Measurements from ENCODE around the gene PRUNE2.

Gene PRUNE2

GRCh38 chr9:76725011-76725546 lies 180.8 kb downstream of the PRUNE2 start:
- no peak overlapping the region for H3K9ac ChIP-seq (ENCODE audit: insufficient read length)
- no peak for TF ChIP-seq FOXP2 (optimal IDR thresholded peaks at IDR 0.05; ENCODE audit: control extremely low read depth, extremely low read length, insufficient read depth)
- no peak for TF ChIP-seq EZH2 (IDR thresholded peaks at IDR 0.05)
- no peak for TF ChIP-seq POLR2AphosphoS5 (IDR thresholded peaks at IDR 0.05; ENCODE audit: borderline replicate concordance, low read depth, low read length)
- DNase-seq (ENCODE audit: low read depth, low spot score): no peak
- H3K27ac ChIP-seq: no peak overlapping the region
- no peaks in the 10 kb centered on the region for H3K9me3 ChIP-seq (ENCODE audit: low read depth, low read length)
- no peak overlapping the region for H3K4me3 ChIP-seq
- H3K36me3 ChIP-seq (ENCODE audit: insufficient read depth, low read length): no peaks in the 10 kb centered on the region

GRCh38 chr9:76720245-76720644 lies 185.7 kb downstream of the PRUNE2 start:
- Histone ChIP-seq H3K9me3 (ENCODE audit: low read depth, low read length) (no peaks in the 10 kb centered on the region), H3K4me3 (no peak overlapping the region), H3K36me3 (ENCODE audit: insufficient read depth, low read length) (no peaks in the 10 kb centered on the region), H3K27ac (no peak overlapping the region), H3K9ac (ENCODE audit: insufficient read length) (no peak overlapping the region)
- DNase-seq (ENCODE audit: low read depth, low spot score): no peak
- TF ChIP-seq POLR2AphosphoS5 (IDR thresholded peaks at IDR 0.05; ENCODE audit: borderline replicate concordance, low read depth, low read length): no peak
- no peak for TF ChIP-seq FOXP2 (optimal IDR thresholded peaks at IDR 0.05; ENCODE audit: control extremely low read depth, extremely low read length, insufficient read depth)
- TF ChIP-seq EZH2 (IDR thresholded peaks at IDR 0.05): no peak

GRCh38 chr9:76718166-76718565 lies 187.7 kb downstream of the PRUNE2 start:
- Histone ChIP-seq H3K9ac (ENCODE audit: insufficient read length) (no peak overlapping the region), H3K36me3 (ENCODE audit: insufficient read depth, low read length) (no peaks in the 10 kb centered on the region), H3K27ac (no peak overlapping the region), H3K9me3 (ENCODE audit: low read depth, low read length) (no peaks in the 10 kb centered on the region), H3K4me3 (no peak overlapping the region)
- TF ChIP-seq EZH2 (IDR thresholded peaks at IDR 0.05): no peak
- TF ChIP-seq FOXP2 (optimal IDR thresholded peaks at IDR 0.05; ENCODE audit: control extremely low read depth, extremely low read length, insufficient read depth): no peak
- no peak for TF ChIP-seq POLR2AphosphoS5 (IDR thresholded peaks at IDR 0.05; ENCODE audit: borderline replicate concordance, low read depth, low read length)
- DNase-seq (ENCODE audit: low read depth, low spot score): no peak

GRCh38 chr9:76717613-76718012 lies 188.3 kb downstream of the PRUNE2 start:
- no peaks in the 10 kb centered on the region for H3K9me3 ChIP-seq (ENCODE audit: low read depth, low read length)
- no peak for DNase-seq (ENCODE audit: low read depth, low spot score)

GRCh38 chr9:76717176-76717575 lies 188.7 kb downstream of the PRUNE2 start:
- no peaks in the 10 kb centered on the region for H3K9me3 ChIP-seq (ENCODE audit: low read depth, low read length)
- TF ChIP-seq POLR2AphosphoS5 (IDR thresholded peaks at IDR 0.05; ENCODE audit: borderline replicate concordance, low read depth, low read length) (no peak), EZH2 (IDR thresholded peaks at IDR 0.05) (no peak), FOXP2 (optimal IDR thresholded peaks at IDR 0.05; ENCODE audit: control extremely low read depth, extremely low read length, insufficient read depth) (no peak)
- no peak overlapping the region for H3K9ac ChIP-seq (ENCODE audit: insufficient read length)
- no peak for DNase-seq (ENCODE audit: low read depth, low spot score)
- no peak overlapping the region for H3K27ac ChIP-seq
- H3K4me3 ChIP-seq: no peak overlapping the region
- no peaks in the 10 kb centered on the region for H3K36me3 ChIP-seq (ENCODE audit: insufficient read depth, low read length)

More at GRCh38 chr9:76717613-76718012, 188.3 kb downstream of the PRUNE2 start:
- TF ChIP-seq POLR2AphosphoS5 (IDR thresholded peaks at IDR 0.05; ENCODE audit: borderline replicate concordance, low read depth, low read length) (no peak), FOXP2 (optimal IDR thresholded peaks at IDR 0.05; ENCODE audit: control extremely low read depth, extremely low read length, insufficient read depth) (no peak), EZH2 (IDR thresholded peaks at IDR 0.05) (no peak)
- Histone ChIP-seq H3K27ac (no peak overlapping the region), H3K4me3 (no peak overlapping the region), H3K9ac (ENCODE audit: insufficient read length) (no peak overlapping the region), H3K36me3 (ENCODE audit: insufficient read depth, low read length) (no peaks in the 10 kb centered on the region)

GRCh38 chr9:76716085-76716672 lies 189.7 kb downstream of the PRUNE2 start:
- Histone ChIP-seq H3K4me3 (no peak overlapping the region), H3K9me3 (ENCODE audit: low read depth, low read length) (no peaks in the 10 kb centered on the region), H3K36me3 (ENCODE audit: insufficient read depth, low read length) (no peaks in the 10 kb centered on the region), H3K27ac (no peak overlapping the region), H3K9ac (ENCODE audit: insufficient read length) (no peak overlapping the region)
- TF ChIP-seq FOXP2 (optimal IDR thresholded peaks at IDR 0.05; ENCODE audit: control extremely low read depth, extremely low read length, insufficient read depth) (no peak), EZH2 (IDR thresholded peaks at IDR 0.05) (no peak), POLR2AphosphoS5 (IDR thresholded peaks at IDR 0.05; ENCODE audit: borderline replicate concordance, low read depth, low read length) (no peak)
- no peak for DNase-seq (ENCODE audit: low read depth, low spot score)

- DNase-seq (ENCODE audit: low read depth, low spot score): no peak
- H3K9ac ChIP-seq (ENCODE audit: insufficient read length): no peak overlapping the region
- TF ChIP-seq FOXP2 (optimal IDR thresholded peaks at IDR 0.05; ENCODE audit: control extremely low read depth, extremely low read length, insufficient read depth): no peak
- TF ChIP-seq EZH2 (IDR thresholded peaks at IDR 0.05): no peak
- TF ChIP-seq POLR2AphosphoS5 (IDR thresholded peaks at IDR 0.05; ENCODE audit: borderline replicate concordance, low read depth, low read length): no peak
- no peaks in the 10 kb centered on the region for H3K9me3 ChIP-seq (ENCODE audit: low read depth, low read length)
- H3K36me3 ChIP-seq (ENCODE audit: insufficient read depth, low read length): no peaks in the 10 kb centered on the region
- H3K4me3 ChIP-seq: no peak overlapping the region
- H3K27ac ChIP-seq: no peak overlapping the region
Measured at GRCh38 chr9:76713381-76713780, 192.5 kb downstream of the PRUNE2 start.

- no peak for DNase-seq (ENCODE audit: low read depth, low spot score)
- H3K27ac ChIP-seq: no peak overlapping the region
- no peak overlapping the region for H3K9ac ChIP-seq (ENCODE audit: insufficient read length)
- H3K36me3 ChIP-seq (ENCODE audit: insufficient read depth, low read length): no peaks in the 10 kb centered on the region
- no peaks in the 10 kb centered on the region for H3K9me3 ChIP-seq (ENCODE audit: low read depth, low read length)
- no peak overlapping the region for H3K4me3 ChIP-seq
- TF ChIP-seq EZH2 (IDR thresholded peaks at IDR 0.05): no peak
- TF ChIP-seq FOXP2 (optimal IDR thresholded peaks at IDR 0.05; ENCODE audit: control extremely low read depth, extremely low read length, insufficient read depth): no peak
- no peak for TF ChIP-seq POLR2AphosphoS5 (IDR thresholded peaks at IDR 0.05; ENCODE audit: borderline replicate concordance, low read depth, low read length)
Measured at GRCh38 chr9:76709020-76709419, 196.9 kb downstream of the PRUNE2 start.

GRCh38 chr9:76707510-76707909 lies 198.4 kb downstream of the PRUNE2 start:
- no peak overlapping the region for H3K9ac ChIP-seq (ENCODE audit: insufficient read length)
- H3K36me3 ChIP-seq (ENCODE audit: insufficient read depth, low read length): no peaks in the 10 kb centered on the region
- H3K4me3 ChIP-seq: no peak overlapping the region
- no peak for DNase-seq (ENCODE audit: low read depth, low spot score)
- H3K9me3 ChIP-seq (ENCODE audit: low read depth, low read length): no peaks in the 10 kb centered on the region
- TF ChIP-seq EZH2 (IDR thresholded peaks at IDR 0.05): no peak
- no peak for TF ChIP-seq POLR2AphosphoS5 (IDR thresholded peaks at IDR 0.05; ENCODE audit: borderline replicate concordance, low read depth, low read length)
- no peak for TF ChIP-seq FOXP2 (optimal IDR thresholded peaks at IDR 0.05; ENCODE audit: control extremely low read depth, extremely low read length, insufficient read depth)
- no peak overlapping the region for H3K27ac ChIP-seq
